Hindlimb muscle (tissue), 1 donor: ENCODE results near the gene DDN. TPM values are rescaled to one million over a fixed set of nuclear protein-coding genes. Genes with fewer than 3 reads are reported as not detected.

ENCODE experiments used
- DNase-seq: peaks from one replicate; pipeline ENCODE4 v3.0.0-alpha.2; 2013
- polyA plus RNA-seq: library from polyadenylated mRNA; unstranded; fragments of 120-200 nt; gene quantifications from one replicate; pipeline ENCODE4 v1.2.1, GENCODE V29; 2013; ENCODE audit not compliant: insufficient read length

The DDN gene
- 32.5 TPM for polyA plus RNA-seq

- no peak for DNase-seq
Observed at GRCh38 chr12:48999371-49000131, at the start of gene DDN. Gene DDN (minus strand): TSS chr12:48999375. CDS start chr12:48999287, 88 bp downstream.

GRCh38 chr12:49048953-49049352, 49.8 kb upstream of the DDN start:
- no peak for DNase-seq

DNA sequence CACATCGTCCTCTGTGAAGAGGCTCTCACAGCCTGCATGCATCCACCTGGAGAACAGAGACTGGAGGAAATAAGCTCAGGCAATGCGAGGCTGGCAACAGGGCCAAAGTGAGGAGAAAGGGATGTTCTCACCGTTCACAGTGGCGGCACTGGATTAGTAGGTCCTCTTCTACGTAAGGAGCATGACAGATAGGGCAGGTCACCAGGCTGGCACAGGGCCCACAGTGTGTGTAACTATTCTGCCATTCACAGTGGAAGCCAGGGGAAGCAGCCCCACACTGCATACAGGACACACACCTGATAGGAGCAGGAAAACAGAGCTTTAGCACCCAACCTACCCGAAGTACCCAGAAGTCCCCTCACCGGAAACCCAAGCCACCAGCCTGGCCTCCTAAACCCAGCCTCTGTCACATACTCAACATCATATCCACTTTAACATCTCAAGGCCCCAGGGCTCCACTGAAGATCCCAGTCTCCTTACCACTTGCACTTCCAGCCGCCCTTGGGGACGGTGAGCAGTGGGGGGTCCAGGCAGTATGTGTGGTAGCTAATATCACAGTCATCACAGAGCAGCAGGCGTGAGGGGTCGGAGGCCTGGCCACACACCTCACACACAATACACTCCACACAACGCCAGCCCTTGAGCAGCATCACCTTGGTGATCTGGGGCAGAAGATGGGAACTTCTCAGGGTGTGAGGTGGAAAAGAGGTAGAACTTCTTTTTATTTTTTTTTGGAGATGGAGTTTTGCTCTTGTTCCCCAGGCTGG, 47.1 kb upstream of the DDN start:
- no peak for DNase-seq

GRCh38 chr12:49044660-49045059, 45.5 kb upstream of the DDN start:
- DNase-seq, result no peak

GRCh38 chr12:49043856-49044258, 44.7 kb upstream of the DDN start:
- no peak for DNase-seq

GRCh38 chr12:49043241-49043640, 44.1 kb upstream of the DDN start:
- DNase-seq, result no peak

- DNase-seq, result no peak
Observed at GRCh38 chr12:49041881-49042484, 42.8 kb upstream of the DDN start.

DNA sequence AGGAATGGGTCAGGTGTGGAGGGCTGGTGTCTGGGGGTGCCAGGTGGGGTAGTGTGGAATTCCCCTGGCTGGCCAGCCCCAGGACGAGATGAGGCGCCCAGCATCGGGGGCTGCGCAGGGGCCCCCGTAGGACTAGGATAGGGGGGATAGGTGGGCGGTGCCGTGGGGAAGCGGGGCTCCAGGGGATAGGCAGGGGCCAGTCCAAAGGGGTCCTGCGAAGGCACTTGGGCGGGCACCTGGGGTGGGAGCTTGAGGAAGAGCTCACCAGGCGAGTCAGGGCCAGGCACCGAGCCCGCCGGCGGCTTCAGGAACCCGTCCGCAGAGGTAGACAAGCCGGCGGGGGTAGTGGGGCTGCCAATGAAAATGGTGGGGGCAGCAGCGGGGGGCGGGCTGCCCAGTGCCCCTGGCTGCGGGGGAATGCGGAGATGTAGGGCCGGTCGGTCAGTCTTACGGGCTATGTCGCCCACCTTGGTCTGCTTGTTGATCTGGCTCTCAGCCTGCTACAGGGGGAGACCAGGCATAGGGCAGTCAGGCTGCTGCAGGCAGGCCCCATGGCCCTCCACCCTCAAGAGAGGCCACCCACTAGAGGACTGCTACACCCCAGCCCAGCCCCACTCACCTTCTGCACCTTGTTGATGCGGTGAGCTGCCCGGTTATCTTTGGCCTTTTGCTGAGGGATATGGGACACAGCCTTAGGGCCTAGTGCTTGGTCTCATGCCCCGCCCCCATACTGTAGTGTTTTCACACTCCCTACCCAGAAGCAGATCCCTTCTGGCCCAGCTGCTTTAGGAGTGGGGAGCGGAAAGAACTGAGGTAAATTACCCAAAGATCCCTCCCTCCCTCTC, 42.1 kb upstream of the DDN start:
- no peak for DNase-seq

DNA sequence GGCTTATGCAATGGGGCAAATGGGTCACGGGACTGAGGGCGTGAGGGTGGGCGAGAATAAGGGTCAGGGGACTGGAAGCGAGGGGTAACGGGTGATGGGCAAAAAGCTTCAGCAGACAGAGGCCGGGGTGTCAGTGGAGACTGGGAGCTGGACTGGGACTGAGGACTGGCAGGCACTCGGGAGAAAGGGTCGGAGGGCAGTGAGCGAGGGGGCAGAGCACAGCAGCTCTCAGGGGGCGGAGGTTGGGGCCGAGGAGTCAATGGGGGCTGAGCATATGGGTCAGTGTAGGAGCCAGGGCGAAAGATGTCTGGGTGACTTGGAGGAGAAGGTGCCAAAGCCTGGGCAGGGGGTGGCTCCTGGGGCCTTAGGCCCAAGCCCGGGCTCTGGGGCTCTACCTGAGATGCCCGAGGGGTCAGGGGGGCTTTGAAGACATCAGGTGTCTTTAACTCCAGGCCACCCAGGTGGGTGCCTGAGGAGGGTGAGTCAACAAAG, 41.2 kb upstream of the DDN start:
- DNase-seq, result no peak

DNA sequence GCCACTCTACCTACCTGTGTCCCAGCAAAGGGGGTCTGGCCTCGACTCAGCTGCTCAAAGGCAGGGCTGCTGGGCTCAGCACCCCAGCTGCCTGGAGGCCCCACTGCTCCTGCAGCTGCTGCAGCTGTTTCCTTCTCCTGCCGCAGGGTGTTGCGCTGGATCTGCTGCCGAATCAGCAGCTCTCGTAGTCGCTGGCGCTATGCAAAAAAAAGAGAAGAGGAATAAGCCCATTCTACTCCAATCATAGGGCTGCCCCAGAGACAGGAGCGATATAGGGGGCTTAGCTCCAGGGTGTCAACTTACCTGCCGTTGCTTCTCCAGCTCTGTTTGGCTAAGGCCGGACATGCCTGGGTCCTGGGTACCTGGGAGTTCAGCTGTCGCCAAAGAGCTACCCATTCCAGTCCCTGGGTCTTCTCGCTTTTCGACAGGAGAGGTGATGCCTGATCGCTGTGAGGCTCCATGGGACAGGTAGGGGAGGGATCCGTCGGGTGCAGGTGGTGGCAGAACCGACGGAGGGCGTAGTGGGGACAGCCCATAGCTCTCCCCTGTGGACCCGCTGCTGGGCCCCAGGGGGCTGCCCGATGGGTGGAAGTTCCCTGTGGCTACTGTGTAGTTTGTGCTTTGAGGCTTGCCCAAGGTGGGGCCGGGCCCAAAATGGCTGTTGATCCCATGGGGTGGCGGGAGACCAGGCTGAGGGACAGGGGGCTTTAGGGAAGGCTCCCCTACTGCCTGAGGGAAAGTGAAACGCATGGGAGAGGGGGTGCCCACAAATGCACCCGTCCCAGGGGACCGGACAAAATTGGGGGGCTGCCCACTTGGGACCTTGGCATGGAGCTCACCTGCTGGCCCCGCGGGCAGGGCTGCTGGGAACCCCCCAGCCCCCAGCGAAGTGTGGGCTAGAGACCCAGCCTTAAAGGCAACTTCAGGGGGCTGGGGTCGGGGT, 40.5 kb upstream of the DDN start:
- DNase-seq, result no peak

GRCh38 chr12:49038291-49038955, 39.2 kb upstream of the DDN start:
- DNase-seq, result no peak

GRCh38 chr12:49037947-49038237, 38.7 kb upstream of the DDN start:
- no peak for DNase-seq

GRCh38 chr12:49037111-49037946, 38.2 kb upstream of the DDN start:
- no peak for DNase-seq

GRCh38 chr12:49036029-49036428, 36.9 kb upstream of the DDN start:
- DNase-seq, result no peak

DNA sequence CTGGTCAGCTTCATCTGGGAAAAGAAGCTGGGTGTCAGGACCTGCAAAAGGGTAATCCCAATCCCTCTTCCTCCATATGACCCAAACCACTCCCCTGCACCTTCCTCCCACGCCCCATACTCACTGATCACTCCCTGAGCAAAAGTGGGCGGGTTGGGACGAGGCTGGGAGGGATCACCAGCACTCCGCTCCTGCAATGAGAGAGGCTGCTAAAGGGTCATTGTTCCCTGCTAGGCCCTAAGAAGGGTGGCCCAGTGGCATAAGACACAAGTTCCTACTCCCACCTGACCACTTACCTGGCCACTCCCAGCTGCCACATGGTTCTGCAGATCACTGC, 35.1 kb upstream of the DDN start:
- no peak for DNase-seq

- no peak for DNase-seq
Observed at GRCh38 chr12:49033611-49034285, 34.6 kb upstream of the DDN start.

DNA sequence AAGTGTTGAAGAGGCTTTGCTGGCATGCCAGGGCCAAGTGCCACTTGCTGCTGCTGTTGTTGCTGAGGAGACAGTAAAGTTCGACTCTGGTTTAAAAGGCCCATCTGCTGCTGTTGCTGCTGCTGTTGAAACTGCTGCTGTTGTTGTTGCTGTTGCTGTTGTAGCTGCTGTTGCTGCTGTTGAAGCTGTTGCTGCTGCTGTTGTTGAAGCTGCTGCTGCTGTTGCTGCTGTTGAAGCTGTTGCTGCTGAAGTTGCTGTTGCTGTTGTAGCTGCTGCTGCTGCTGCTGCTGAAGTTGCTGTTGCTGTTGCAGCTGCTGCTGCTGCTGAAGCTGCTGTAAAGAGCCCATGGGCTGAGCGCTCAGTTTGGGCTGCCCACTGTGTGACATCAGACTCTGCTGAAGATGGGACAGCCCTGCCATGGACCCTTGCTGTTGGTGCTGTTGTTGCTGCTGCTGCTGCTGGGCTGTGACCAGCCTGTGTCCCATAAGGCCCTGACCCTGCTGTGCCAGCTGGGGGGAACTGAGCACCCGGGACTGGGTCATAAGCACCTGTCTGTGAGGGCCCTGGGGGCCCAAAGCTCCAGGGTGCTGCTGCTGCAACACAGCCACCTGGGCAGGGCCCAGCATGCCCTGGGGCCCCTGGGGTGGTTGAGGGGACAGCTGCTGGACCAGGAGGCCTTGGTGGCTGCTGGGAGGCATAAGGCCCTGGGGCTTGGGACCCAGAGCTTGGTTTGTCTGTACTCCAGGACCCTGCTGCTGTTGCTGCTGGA, 33.7 kb upstream of the DDN start:
- DNase-seq, result no peak

DNA sequence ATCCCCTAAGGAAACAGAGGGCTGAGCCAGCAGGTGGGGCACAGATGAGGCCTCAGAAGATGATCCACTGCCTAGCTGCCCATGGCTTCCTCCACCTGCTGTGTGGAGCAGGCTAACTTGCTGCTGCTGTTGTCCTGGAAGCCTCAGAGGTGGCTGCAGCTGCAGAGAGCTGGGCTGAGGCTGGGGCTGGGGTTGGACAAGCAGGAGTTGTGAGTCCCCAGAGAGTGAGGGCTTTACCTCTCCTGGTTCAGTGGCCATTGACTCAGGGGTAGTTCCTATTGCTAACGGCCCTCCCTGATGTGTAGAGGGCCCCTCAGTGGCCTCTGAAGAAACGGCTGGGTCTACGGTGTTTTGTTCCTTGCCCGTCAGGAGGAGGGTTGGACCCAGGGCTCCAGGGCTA, 33.1 kb upstream of the DDN start:
- no peak for DNase-seq
